22Rv1 (cell line): ENCODE data around the gene SRSF6.

ENCODE experiments used
- ZFX ChIP-seq: fragments of 450-650 bp; IDR thresholded peaks from 2 replicates; pipeline ENCODE4 v1.6.1; 2017; ENCODE audit warnings: antibody characterized with exemption, borderline replicate concordance
- TF ChIP-seq, protein P1 (sequence below): fragments of 450-650 bp; IDR thresholded peaks from 2 replicates; pipeline ENCODE4 v1.5.1; 2017; ENCODE audit warnings: mild to moderate bottlenecking

DNA sequence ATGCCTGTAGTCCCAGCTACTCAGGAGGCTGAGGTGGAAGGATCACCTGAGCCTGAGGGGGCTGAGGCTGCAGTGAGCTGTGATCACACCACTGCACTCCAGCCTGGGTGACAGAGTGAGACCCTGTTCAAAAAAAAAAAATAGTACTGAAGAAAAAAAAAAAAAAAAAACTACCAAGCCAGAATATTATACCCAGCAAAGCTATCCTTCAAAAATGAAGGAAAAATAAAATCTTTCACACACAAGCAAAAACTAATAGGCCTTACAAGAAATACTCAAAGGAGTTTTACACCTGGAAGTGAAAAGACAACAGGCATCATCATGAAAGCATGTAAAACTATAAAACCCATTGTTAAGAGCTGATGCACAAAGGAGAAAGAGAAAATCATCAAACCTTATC is 37.5 kb upstream of the SRSF6 start:
- TF ChIP-seq, protein P1, sequence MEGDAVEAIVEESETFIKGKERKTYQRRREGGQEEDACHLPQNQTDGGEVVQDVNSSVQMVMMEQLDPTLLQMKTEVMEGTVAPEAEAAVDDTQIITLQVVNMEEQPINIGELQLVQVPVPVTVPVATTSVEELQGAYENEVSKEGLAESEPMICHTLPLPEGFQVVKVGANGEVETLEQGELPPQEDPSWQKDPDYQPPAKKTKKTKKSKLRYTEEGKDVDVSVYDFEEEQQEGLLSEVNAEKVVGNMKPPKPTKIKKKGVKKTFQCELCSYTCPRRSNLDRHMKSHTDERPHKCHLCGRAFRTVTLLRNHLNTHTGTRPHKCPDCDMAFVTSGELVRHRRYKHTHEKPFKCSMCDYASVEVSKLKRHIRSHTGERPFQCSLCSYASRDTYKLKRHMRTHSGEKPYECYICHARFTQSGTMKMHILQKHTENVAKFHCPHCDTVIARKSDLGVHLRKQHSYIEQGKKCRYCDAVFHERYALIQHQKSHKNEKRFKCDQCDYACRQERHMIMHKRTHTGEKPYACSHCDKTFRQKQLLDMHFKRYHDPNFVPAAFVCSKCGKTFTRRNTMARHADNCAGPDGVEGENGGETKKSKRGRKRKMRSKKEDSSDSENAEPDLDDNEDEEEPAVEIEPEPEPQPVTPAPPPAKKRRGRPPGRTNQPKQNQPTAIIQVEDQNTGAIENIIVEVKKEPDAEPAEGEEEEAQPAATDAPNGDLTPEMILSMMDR = no peak
- TF ChIP-seq ZFX = no peak
